GM23338 (cell line): ENCODE results near the gene GBX1. TPM values are rescaled to one million over a fixed set of nuclear protein-coding genes. Genes with fewer than 3 reads are reported as not detected.

ENCODE experiments used
- ATAC-seq: fragments of 200-7000 bp; cut with Tn5 transposase; 3 replicates; pipeline ENCODE4 v1.9.1; 2020
- DNase-seq: peaks from one replicate; pipeline ENCODE4 v3.0.0-alpha.2; 2015; ENCODE audit warnings: low spot score
- H2AFZ ChIP-seq: fragments of 200-600 bp; sonication (generic); 2 replicates; pipeline ENCODE4 v1.8.0; 2016; ENCODE audit warnings: antibody characterized with exemption, mild to moderate bottlenecking, moderate library complexity
- H3F3A ChIP-seq: fragments of 200-600 bp; sonication (generic); replicated peaks from 2 replicates; pipeline ENCODE4 v1.8.0; 2017; ENCODE audit warnings: antibody characterized with exemption, mixed run types, low read depth
- H3K27ac ChIP-seq: fragments of 200-600 bp; sonication (generic); 2 replicates; pipeline ENCODE4 v1.6.1; 2016; ENCODE audit warnings: low read depth
- H3K27me3 ChIP-seq: fragments of 200-600 bp; sonication (generic); 2 replicates; pipeline ENCODE4 v1.8.0; 2016; ENCODE audit warnings: mild to moderate bottlenecking, mixed run types, moderate library complexity; ENCODE audit not compliant: insufficient read depth
- H3K36me3 ChIP-seq: fragments of 200-600 bp; sonication (generic); 2 replicates; pipeline ENCODE4 v1.8.0; 2016; ENCODE audit warnings: mild to moderate bottlenecking; ENCODE audit not compliant: insufficient read depth
- H3K4me1 ChIP-seq: fragments of 200-600 bp; sonication (generic); 2 replicates; pipeline ENCODE4 v1.8.0; 2016; ENCODE audit warnings: mild to moderate bottlenecking, moderate library complexity; ENCODE audit not compliant: insufficient read depth
- H3K4me2 ChIP-seq: fragments of 200-600 bp; sonication (generic); 2 replicates; pipeline ENCODE4 v1.7.1; 2017; ENCODE audit warnings: mixed run types
- H3K4me3 ChIP-seq: fragments of 200-600 bp; sonication (generic); 2 replicates; pipeline ENCODE4 v1.6.1; 2016; ENCODE audit warnings: mixed run types
- H3K79me2 ChIP-seq: fragments of 200-600 bp; sonication (generic); replicated peaks from 2 replicates; pipeline ENCODE4 v1.8.0; 2017; ENCODE audit warnings: mild to moderate bottlenecking; ENCODE audit not compliant: insufficient read depth
- H3K9me2 ChIP-seq: fragments of 200-600 bp; sonication (generic); 2 replicates; pipeline ENCODE4 v1.8.0; 2017; ENCODE audit not compliant: insufficient read depth
- H4K20me1 ChIP-seq: fragments of 200-600 bp; sonication (generic); replicated peaks from 2 replicates; pipeline ENCODE4 v1.8.0; 2017; ENCODE audit warnings: mild to moderate bottlenecking; ENCODE audit not compliant: insufficient read depth
- H3K27ac Mint-ChIP-seq: 2 replicates; pipeline ENCODE4 v1.8.0; 2020; ENCODE audit warnings: inconsistent platforms, mild to moderate bottlenecking, moderate library complexity, mixed read lengths
- H3K27me3 Mint-ChIP-seq: 3 replicates; pipeline ENCODE4 v1.8.0; 2022; ENCODE audit warnings: low read depth, mild to moderate bottlenecking, moderate library complexity, mixed read lengths, inconsistent platforms; ENCODE audit not compliant: insufficient read depth, poor library complexity
- H3K36me3 Mint-ChIP-seq: 3 replicates; pipeline ENCODE4 v1.8.0; 2021; ENCODE audit warnings: low read depth, mild to moderate bottlenecking, inconsistent platforms, moderate library complexity, mixed read lengths
- H3K4me1 Mint-ChIP-seq: 3 replicates; pipeline ENCODE4 v1.8.0; 2020; ENCODE audit warnings: mild to moderate bottlenecking, inconsistent platforms, mixed read lengths
- H3K4me3 Mint-ChIP-seq: 3 replicates; pipeline ENCODE4 v1.8.0; 2021; ENCODE audit warnings: moderate library complexity, mild to moderate bottlenecking, inconsistent platforms, mixed read lengths
- H3K9me3 Mint-ChIP-seq: 3 replicates; pipeline ENCODE4 v1.8.0; 2020; ENCODE audit warnings: moderate library complexity, mild to moderate bottlenecking, inconsistent platforms, mixed read lengths
- CREB1 ChIP-seq: fragments of 250-450 bp; sonication (Bioruptor Pico); IDR thresholded peaks from 2 replicates; pipeline ENCODE4 v1.5.0; 2020; ENCODE audit warnings: low read depth, mild to moderate bottlenecking, moderate library complexity
- NANOG ChIP-seq: IDR thresholded peaks from 2 replicates; pipeline ENCODE4 v1.6.1; 2016; ENCODE audit warnings: antibody characterized with exemption, borderline replicate concordance
- POLR2AphosphoS5 ChIP-seq: IDR thresholded peaks from 2 replicates; pipeline ENCODE4 v1.6.1; 2016; ENCODE audit warnings: antibody characterized with exemption, low read depth
- polyA plus RNA-seq: library from polyadenylated mRNA; unstranded; fragments of >200 nt; fragmentation: Nextera tagmentation; extraction: Ambion mirVana; gene quantifications from 2 replicates; pipeline ENCODE4 v1.2.1, GENCODE V29; 2016
- total RNA-seq: library from RNA; depleted of rRNA; stranded (reverse); fragments of >200 nt; shearing (Covaris generic); gene quantifications from 2 replicates; pipeline ENCODE4 v1.2.3, GENCODE V29; 2014
- TF ChIP-seq, protein P1 (sequence below): IDR thresholded peaks from one replicate; pipeline ENCODE4 v1.6.1; 2018; ENCODE audit warnings: antibody characterized with exemption; ENCODE audit not compliant: unreplicated experiment
- TF ChIP-seq, protein P2 (sequence below), 2 experiments: fragments of 200-600 bp in 1 of 2; sonication (generic) in 1 of 2; conservative IDR thresholded peaks; 2 replicates each; pipeline versions ENCODE4 v1.5.1 to v1.6.1; 2016 to 2017; ENCODE audit warnings: antibody characterized with exemption in 2 of 2, low read depth in 2 of 2, mild to moderate bottlenecking in 2 of 2, moderate library complexity in 1 of 2

The GBX1 gene
- total and polyA plus RNA-seq, 2 experiments from 2014 or later, result 0.24 TPM; not detected in 1

- Mint-ChIP-seq H3K36me3 (peaks cover 13% of the 10 kb centered on the region; the same call in 2 of the 3 replicates), H3K9me3 (peaks cover 26% of the 10 kb centered on the region), H3K4me3 (no peak overlapping the region), H3K4me1 (peaks cover 15% of the 10 kb centered on the region), H3K27ac (no peak overlapping the region), H3K27me3 (peaks cover 47% of the 10 kb centered on the region)
- H3K4me2 ChIP-seq, result no peak overlapping the region; the same call in 1 of the 2 replicates
- TF ChIP-seq, protein P1, sequence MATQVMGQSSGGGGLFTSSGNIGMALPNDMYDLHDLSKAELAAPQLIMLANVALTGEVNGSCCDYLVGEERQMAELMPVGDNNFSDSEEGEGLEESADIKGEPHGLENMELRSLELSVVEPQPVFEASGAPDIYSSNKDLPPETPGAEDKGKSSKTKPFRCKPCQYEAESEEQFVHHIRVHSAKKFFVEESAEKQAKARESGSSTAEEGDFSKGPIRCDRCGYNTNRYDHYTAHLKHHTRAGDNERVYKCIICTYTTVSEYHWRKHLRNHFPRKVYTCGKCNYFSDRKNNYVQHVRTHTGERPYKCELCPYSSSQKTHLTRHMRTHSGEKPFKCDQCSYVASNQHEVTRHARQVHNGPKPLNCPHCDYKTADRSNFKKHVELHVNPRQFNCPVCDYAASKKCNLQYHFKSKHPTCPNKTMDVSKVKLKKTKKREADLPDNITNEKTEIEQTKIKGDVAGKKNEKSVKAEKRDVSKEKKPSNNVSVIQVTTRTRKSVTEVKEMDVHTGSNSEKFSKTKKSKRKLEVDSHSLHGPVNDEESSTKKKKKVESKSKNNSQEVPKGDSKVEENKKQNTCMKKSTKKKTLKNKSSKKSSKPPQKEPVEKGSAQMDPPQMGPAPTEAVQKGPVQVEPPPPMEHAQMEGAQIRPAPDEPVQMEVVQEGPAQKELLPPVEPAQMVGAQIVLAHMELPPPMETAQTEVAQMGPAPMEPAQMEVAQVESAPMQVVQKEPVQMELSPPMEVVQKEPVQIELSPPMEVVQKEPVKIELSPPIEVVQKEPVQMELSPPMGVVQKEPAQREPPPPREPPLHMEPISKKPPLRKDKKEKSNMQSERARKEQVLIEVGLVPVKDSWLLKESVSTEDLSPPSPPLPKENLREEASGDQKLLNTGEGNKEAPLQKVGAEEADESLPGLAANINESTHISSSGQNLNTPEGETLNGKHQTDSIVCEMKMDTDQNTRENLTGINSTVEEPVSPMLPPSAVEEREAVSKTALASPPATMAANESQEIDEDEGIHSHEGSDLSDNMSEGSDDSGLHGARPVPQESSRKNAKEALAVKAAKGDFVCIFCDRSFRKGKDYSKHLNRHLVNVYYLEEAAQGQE, result no peak
- TF ChIP-seq, protein P2, sequence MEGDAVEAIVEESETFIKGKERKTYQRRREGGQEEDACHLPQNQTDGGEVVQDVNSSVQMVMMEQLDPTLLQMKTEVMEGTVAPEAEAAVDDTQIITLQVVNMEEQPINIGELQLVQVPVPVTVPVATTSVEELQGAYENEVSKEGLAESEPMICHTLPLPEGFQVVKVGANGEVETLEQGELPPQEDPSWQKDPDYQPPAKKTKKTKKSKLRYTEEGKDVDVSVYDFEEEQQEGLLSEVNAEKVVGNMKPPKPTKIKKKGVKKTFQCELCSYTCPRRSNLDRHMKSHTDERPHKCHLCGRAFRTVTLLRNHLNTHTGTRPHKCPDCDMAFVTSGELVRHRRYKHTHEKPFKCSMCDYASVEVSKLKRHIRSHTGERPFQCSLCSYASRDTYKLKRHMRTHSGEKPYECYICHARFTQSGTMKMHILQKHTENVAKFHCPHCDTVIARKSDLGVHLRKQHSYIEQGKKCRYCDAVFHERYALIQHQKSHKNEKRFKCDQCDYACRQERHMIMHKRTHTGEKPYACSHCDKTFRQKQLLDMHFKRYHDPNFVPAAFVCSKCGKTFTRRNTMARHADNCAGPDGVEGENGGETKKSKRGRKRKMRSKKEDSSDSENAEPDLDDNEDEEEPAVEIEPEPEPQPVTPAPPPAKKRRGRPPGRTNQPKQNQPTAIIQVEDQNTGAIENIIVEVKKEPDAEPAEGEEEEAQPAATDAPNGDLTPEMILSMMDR (conservative IDR thresholded peaks at IDR 0.05; ENCODE audit: low read depth in 2 of 2), result no peak
- TF ChIP-seq POLR2AphosphoS5 (no peak), NANOG (no peak)
- H3K4me1 ChIP-seq, result no peaks in the 10 kb centered on the region
- H3K4me3 ChIP-seq, result no peak overlapping the region
- no peak for ATAC-seq
- H3F3A ChIP-seq, result no peaks in the 10 kb centered on the region
- no peak overlapping the region for H3K27ac ChIP-seq
- no peaks in the 10 kb centered on the region for H3K79me2 ChIP-seq
- peaks cover 59% of the 10 kb centered on the region for H3K27me3 ChIP-seq
- H4K20me1 ChIP-seq, result no peaks in the 10 kb centered on the region
- H3K36me3 ChIP-seq, result no peaks in the 10 kb centered on the region
- no peak overlapping the region for H2AFZ ChIP-seq
- H3K9me2 ChIP-seq, result 0 out of 2 replicates have a peak, but pooled peaks cover 5% of the 10 kb centered on the region
- no peak for DNase-seq
Measured at GRCh38 chr7:151175047-151175792, 7.7 kb upstream of the GBX1 start.

DNA sequence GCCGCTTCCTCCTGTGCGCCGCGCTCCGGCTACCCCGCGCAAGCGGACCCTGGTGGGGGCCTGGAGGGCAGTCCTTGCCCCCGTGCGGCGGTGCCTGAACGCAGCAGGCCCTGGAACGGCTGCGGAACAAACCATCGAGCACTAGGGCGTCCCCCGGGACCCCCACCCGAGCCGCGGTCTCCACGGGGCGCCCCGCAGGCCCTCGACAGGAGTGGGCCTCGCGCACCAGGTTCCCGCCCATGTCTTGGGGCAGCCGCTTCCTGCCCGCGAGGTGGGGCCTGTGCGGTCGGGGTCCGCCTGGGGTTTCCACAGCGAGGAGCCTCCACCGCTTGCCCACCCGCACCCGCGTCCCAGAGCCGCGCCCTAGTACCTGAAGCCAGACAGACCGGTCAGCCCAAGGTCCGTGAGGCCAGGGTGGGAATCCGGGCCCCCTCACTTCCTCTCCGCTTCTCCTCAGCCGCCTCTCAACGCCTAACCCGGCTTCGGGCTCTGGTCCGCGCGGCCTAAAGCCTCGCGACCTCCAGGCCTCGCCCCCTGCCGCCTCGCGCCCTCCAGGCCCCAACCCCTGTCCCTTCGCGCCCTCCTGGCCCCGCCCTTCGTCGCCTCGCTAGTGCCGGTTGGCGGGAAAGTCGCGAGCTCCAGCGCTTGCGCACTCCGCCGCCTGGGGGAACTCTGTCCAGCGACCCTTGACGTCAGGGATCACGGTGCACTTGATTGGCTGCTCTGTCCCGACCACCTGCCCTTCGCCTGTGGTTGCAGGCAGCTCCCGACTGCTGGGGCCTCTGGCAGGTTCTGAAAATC lies 7.0 kb upstream of the GBX1 start:
- H3K27me3 ChIP-seq, result peaks cover 67% of the 10 kb centered on the region
- H3K4me1 ChIP-seq, result no peaks in the 10 kb centered on the region
- Mint-ChIP-seq H3K36me3 (peaks cover 13% of the 10 kb centered on the region; the same call in 2 of the 3 replicates), H3K4me3 (no peak overlapping the region), H3K27me3 (peaks cover 55% of the 10 kb centered on the region), H3K4me1 (peaks cover 15% of the 10 kb centered on the region), H3K27ac (no peak overlapping the region), H3K9me3 (peaks cover 26% of the 10 kb centered on the region)
- no peaks in the 10 kb centered on the region for H3K36me3 ChIP-seq
- no peaks in the 10 kb centered on the region for H3K79me2 ChIP-seq
- DNase-seq, result peak; percentile 83
- H3F3A ChIP-seq, result peaks cover under 1% of the 10 kb centered on the region; the same call in 1 of the 2 replicates
- H2AFZ ChIP-seq, result no peak overlapping the region
- peak; percentile 78 for TF ChIP-seq CREB1 (CRISPR knock-in tag)
- TF ChIP-seq, protein P1, result no peak
- 0 out of 2 replicates have a peak, but pooled peaks cover 5% of the 10 kb centered on the region for H3K9me2 ChIP-seq
- peak; percentile 66 for ATAC-seq
- H3K27ac ChIP-seq, result no peak overlapping the region
- H3K4me2 ChIP-seq, result no peak overlapping the region
- no peaks in the 10 kb centered on the region for H4K20me1 ChIP-seq
- H3K4me3 ChIP-seq, result no peak overlapping the region
